Thymus (tissue), 11 donors: ENCODE data around the gene CYP3A7. TPM values are rescaled to one million over a fixed set of nuclear protein-coding genes. Genes with fewer than 3 reads are reported as not detected.
"Not testable (repeated sequence)": the region's sequence is repeated elsewhere in the genome, so short reads cannot be mapped to it uniquely, and the experiment has no call there.

ENCODE experiments used
- DNase-seq, 9 donors: peaks; one replicate each; pipeline ENCODE4 v3.0.0-alpha.2; 2013; ENCODE audit warnings: low spot score in 9 of 9, low read depth in 6 of 9, missing footprints in 1 of 9
- H3K27ac ChIP-seq, 2 donors: one replicate each; pipeline ENCODE4 v1.5.1; 2013; ENCODE audit warnings: control low read depth in 1 of 2, low read depth in 1 of 2, low read length in 1 of 2, mild to moderate bottlenecking in 1 of 2, moderate library complexity in 1 of 2
- H3K27me3 ChIP-seq, 2 donors: one replicate each; pipeline ENCODE4 v1.5.1; 2013; ENCODE audit warnings: low read length in 1 of 2; ENCODE audit not compliant: control insufficient read depth in 2 of 2, insufficient read depth in 1 of 2
- H3K36me3 ChIP-seq, 2 donors: one replicate each; pipeline ENCODE4 v1.5.1; 2013; ENCODE audit warnings: low read length in 1 of 2, mild to moderate bottlenecking in 1 of 2, moderate library complexity in 1 of 2; ENCODE audit not compliant: control insufficient read depth in 2 of 2, insufficient read depth in 2 of 2
- H3K4me1 ChIP-seq, 2 donors: one replicate each; pipeline ENCODE4 v1.5.1; 2013; ENCODE audit warnings: low read length in 2 of 2; ENCODE audit not compliant: control insufficient read depth in 2 of 2, insufficient read depth in 2 of 2
- H3K4me3 ChIP-seq, 2 donors: one replicate each; pipeline ENCODE4 v1.5.1; 2013; ENCODE audit warnings: low read length in 2 of 2, control low read depth in 1 of 2, mild to moderate bottlenecking in 1 of 2
- H3K9me3 ChIP-seq, 2 donors: one replicate each; pipeline ENCODE4 v1.5.1; 2013; ENCODE audit warnings: low read length in 1 of 2, mild to moderate bottlenecking in 1 of 2; ENCODE audit not compliant: control insufficient read depth in 2 of 2, insufficient read depth in 1 of 2
- WGBS: extraction: QIAGEN DNeasy Blood & Tissue Kit; methylation state at CpG from one replicate; pipeline ENCODE4 v1.1.7; 2013; 5-methylcytosine and 5-hydroxymethylcytosine counted together
- polyA plus RNA-seq: library from polyadenylated mRNA; stranded (reverse); fragments of 200-250 nt; gene quantifications from one replicate; pipeline ENCODE4 v1.2.3, GENCODE V29; 2013
- total RNA-seq: library from RNA; stranded (reverse); fragments of 120-200 nt; gene quantifications from one replicate; pipeline ENCODE4 v1.2.4, GENCODE V29; 2013
- donor health status: healthy.

The CYP3A7 gene
- total and polyA plus RNA-seq, 2 donors, result 0.99 to 11.4 TPM

DNA sequence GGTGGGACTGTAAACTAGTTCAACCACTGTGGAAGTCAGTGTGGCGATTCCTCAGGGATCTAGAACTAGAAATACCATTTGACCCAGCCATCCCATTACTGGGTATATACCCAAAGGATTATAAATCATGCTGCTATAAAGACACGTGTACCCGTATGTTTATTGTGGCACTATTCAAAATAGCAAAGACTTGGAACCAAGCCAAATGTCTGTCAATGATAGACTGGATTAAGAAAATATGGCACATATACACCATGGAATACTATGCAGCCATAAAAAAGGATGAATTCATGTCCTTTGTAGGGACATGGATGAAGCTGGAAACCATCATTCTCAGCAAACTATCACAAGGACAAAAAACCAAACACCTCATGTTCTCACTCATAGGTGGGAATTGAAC lies 11.9 kb upstream of the CYP3A7 start:
- not testable (repeated sequence) for H3K9me3 ChIP-seq, H3K27ac ChIP-seq, H3K27me3 ChIP-seq, H3K4me1 ChIP-seq, H3K36me3 ChIP-seq, H3K4me3 ChIP-seq, DNase-seq
- 88% methylated on average over 2 of the region's 3 CpGs for WGBS

DNA sequence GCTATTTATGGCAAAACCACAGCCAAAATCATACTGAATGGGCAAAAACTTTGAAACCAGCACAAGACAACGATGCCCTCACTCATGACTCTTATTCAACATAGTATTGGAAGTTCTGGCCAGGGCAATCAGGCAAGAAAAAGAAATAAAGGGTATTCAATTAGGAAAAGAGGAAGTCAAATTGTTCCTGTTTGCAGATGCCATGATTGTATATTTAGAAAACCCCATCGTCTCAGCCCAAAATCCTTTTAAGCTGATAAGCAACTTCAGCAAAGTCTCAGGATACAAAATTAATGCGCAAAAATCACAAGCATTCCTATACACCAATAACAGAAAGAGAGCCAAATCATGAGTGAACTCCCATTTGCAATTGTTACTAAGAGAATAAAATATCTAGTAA lies 10.4 kb upstream of the CYP3A7 start:
- H3K4me3 ChIP-seq, H3K36me3 ChIP-seq, H3K27ac ChIP-seq, H3K9me3 ChIP-seq, DNase-seq, H3K4me1 ChIP-seq, H3K27me3 ChIP-seq: not testable (repeated sequence)
- 60% methylated on average over 3 of the region's 3 CpGs for WGBS

GRCh38 chr7:99742737-99743394 lies 7.9 kb upstream of the CYP3A7 start:
- Histone ChIP-seq H3K27me3 (no peaks in the 10 kb centered on the region), H3K27ac (no peak overlapping the region), H3K4me1 (peaks cover 0 to 3% of the 10 kb centered on the region in 2 donors), H3K4me3 (no peak overlapping the region), H3K9me3 (no peaks in the 10 kb centered on the region), H3K36me3 (no peaks in the 10 kb centered on the region)
- WGBS, result 94% methylated on average over 4 of the region's 4 CpGs
- DNase-seq, result no peak

DNA sequence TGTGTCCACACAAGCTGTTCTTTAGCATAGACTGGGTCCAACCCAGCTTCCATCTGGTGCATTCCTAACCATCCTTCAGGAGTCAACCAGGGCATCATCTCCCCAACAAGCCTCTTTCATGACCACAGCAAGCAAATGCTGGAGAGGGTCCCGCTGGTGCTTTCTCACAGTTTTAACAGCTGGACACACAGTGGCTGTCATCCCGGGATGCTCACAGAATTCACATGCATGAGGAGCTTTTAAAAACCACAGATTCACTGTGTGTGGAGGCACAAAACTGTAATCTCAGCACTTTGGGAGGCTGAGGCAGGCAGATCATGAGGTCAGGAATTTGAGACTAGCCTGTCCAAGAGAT lies 6.4 kb upstream of the CYP3A7 start:
- WGBS, result over 99% methylated on average over 2 of the region's 2 CpGs
- H3K9me3 ChIP-seq, result no peaks in the 10 kb centered on the region
- no peak for DNase-seq
- no peak overlapping the region for H3K4me3 ChIP-seq
- no peaks in the 10 kb centered on the region for H3K27me3 ChIP-seq
- no peaks in the 10 kb centered on the region for H3K36me3 ChIP-seq
- no peak overlapping the region for H3K27ac ChIP-seq
- H3K4me1 ChIP-seq, result peaks cover 0 to 3% of the 10 kb centered on the region in 2 donors

DNA sequence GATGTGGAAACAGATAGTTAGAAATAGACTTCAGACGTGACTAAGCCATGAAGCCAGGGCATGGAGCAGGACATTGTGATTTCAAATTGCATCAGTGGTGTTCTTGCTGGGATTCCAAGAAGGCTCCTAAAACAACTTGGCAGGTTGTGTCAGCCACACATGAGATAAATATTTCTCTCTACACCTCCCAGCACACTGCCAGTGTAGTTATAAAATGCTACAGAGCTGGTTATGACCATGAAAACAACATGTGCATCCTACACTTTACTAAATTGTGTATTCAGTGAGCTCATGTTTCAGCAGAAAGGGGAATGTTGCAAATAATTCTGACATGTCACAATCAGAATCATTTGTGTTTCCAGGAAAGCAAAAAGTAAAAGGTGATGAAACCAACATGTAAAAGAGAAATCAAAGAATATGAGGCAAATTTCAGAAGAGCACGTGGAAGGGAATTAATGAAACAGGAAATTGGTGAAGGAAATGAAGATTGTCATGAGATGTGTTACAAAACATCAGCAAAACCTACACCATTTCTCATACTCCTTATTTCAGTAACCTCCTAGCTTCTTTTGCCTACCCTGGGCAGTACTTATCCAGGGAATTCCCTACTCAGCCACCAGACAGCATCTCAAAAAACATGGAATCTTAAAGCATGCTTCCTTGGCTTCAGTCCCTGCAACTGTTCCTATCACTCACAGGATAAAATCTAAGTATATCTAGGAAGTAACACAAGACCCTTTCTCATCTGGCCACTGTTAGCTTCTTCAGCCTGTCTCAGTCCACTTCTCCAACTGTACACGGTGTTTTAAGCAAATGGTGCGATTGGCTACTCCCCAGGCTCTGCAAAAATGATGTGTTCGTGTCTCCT lies 5.8 kb upstream of the CYP3A7 start:
- WGBS, result 89% methylated on average over 5 of the region's 5 CpGs
- H3K36me3 ChIP-seq, result no peaks in the 10 kb centered on the region
- H3K27ac ChIP-seq, result no peak overlapping the region
- peaks cover 0 to 3% of the 10 kb centered on the region in 2 donors for H3K4me1 ChIP-seq
- H3K4me3 ChIP-seq, result no peak overlapping the region
- H3K27me3 ChIP-seq, result no peaks in the 10 kb centered on the region
- no peak for DNase-seq
- no peaks in the 10 kb centered on the region for H3K9me3 ChIP-seq

DNA sequence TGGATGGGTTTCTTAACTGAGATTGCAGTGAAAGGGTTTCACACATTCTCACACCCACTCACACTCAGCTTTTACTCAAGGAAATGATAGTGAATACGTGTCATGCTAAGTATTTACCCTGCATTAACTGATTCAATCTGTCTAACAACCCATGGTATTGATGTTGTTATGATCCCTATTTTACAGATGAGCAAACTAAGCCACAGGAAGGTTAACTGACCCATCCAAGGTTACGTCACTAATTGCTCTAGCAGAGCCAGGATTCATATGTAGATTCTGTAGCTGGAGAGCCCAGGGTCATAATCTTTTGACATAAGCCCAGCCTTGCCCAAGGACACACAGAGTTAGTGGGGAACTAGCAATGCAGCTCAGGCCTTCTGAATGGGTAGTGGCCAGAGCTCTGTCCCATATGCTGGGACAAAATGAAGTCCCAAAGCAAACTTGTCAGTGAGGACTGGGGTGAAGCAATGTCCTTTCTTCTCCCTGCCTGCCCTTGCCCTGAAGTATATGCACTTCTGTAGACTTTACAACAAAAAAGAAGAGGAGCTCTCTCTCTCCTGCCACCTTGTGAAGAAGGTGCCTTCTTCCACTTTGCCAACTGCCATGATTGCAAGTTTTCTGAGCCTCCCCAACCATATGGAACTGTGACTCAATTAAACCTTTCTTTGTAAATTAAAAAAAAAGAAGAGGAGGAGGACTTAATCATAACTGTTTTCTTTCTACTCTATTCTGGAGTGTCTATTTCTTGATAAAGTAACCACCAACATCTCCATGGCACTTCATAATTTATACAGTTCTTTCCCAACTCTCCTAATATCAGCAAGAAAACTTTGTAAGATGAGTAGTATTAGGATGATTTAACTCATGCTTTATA lies 4.9 kb upstream of the CYP3A7 start:
- H3K9me3 ChIP-seq, result no peaks in the 10 kb centered on the region
- no peaks in the 10 kb centered on the region for H3K27me3 ChIP-seq
- no peak for DNase-seq
- peak overlapping the region in 1 of 2 donors; percentile 33 for H3K27ac ChIP-seq
- no peak overlapping the region for H3K4me3 ChIP-seq
- no peaks in the 10 kb centered on the region for H3K36me3 ChIP-seq
- 93% methylated on average over 2 of the region's 2 CpGs for WGBS
- peaks cover 0 to 3% of the 10 kb centered on the region in 2 donors for H3K4me1 ChIP-seq

- no peaks in the 10 kb centered on the region for H3K27me3 ChIP-seq
- H3K4me1 ChIP-seq, result peaks cover 0 to 3% of the 10 kb centered on the region in 2 donors
- H3K9me3 ChIP-seq, result no peaks in the 10 kb centered on the region
- no peak overlapping the region for H3K4me3 ChIP-seq
- no peaks in the 10 kb centered on the region for H3K36me3 ChIP-seq
- 91% methylated on average over 1 of the region's 1 CpG for WGBS
- H3K27ac ChIP-seq, result no peak overlapping the region
- DNase-seq, result no peak
Measured at GRCh38 chr7:99737726-99738125, 2.7 kb upstream of the CYP3A7 start.

DNA sequence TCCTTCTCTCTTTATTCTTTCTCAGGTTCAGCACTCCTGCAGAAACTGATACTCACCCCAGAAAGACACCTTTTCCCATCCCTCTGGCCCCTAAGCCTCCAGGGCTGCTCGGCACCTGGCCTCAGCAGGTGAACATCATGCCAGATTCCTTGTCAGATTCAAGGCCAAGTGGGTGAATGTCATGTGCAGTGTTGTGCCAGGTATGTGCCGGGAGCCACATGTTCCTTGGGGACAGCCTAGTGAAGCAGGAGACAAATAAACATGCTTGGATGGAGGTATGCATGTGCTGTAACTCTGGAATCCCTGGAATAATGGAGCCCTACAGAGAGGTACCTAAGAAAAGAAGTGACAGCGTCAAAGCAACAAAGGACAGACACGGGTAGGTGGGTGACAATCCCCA lies 1.7 kb upstream of the CYP3A7 start:
- H3K27ac ChIP-seq, DNase-seq, H3K4me3 ChIP-seq, H3K4me1 ChIP-seq, H3K9me3 ChIP-seq, H3K27me3 ChIP-seq, H3K36me3 ChIP-seq: not testable (repeated sequence)
- 93% methylated on average over 4 of the region's 4 CpGs for WGBS

DNA sequence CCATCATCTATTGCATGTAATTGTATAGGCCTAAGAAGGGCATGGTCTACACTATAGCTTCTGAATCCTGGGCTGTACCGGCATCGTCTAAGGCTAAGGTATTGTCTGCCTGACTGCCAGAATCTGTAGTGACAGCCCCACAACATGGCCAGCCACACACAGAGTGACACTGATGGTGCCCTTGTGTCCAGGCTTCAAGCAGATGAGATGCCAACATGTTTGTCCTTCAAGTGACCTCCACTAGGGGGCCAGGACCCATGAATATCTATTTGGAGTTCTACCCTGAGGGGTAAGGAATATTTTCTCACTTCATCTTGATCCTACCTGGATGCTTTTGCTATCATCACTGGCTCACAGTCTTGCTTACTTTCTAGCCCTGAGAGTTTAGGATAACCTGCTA lies 1.5 kb downstream of the CYP3A7 start:
- DNase-seq, result peak in 1 of 9 donors; percentile 10
- peaks cover 0 to 8% of the 10 kb centered on the region in 2 donors for H3K4me1 ChIP-seq
- H3K9me3 ChIP-seq, result no peaks in the 10 kb centered on the region
- no peak overlapping the region for H3K4me3 ChIP-seq
- H3K36me3 ChIP-seq, result no peaks in the 10 kb centered on the region
- 99% methylated on average over 2 of the region's 2 CpGs for WGBS
- H3K27me3 ChIP-seq, result no peaks in the 10 kb centered on the region
- no peak overlapping the region for H3K27ac ChIP-seq
